Esophagus muscularis mucosa (tissue), 4 donors: ENCODE results near the gene PFN1. TPM values are rescaled to one million over a fixed set of nuclear protein-coding genes. Genes with fewer than 3 reads are reported as not detected.

ENCODE experiments used
- DNase-seq: peaks from one replicate; pipeline ENCODE4 v3.0.0-alpha.2; 2017; ENCODE audit errors: extremely low spot score
- H3K27ac ChIP-seq, 4 donors: fragments of 200-600 bp; sonication (generic); replicated peaks in 1 of 4; 1 replicate in 3 of 4; 2 replicates in 1 of 4; pipeline ENCODE4 v1.5.1; 2016 to 2019; ENCODE audit warnings: mild to moderate bottlenecking in 1 of 4
- H3K27me3 ChIP-seq, 4 donors: fragments of 200-600 bp; sonication (generic); one replicate each; pipeline versions ENCODE4 v1.5.1 to v1.6.0; 2016 to 2019
- H3K36me3 ChIP-seq, 4 donors: fragments of 200-600 bp; sonication (generic); one replicate each; pipeline ENCODE4 v1.5.1; 2016 to 2019
- H3K4me1 ChIP-seq, 4 donors: fragments of 200-600 bp; sonication (generic); one replicate each; pipeline ENCODE4 v1.5.1; 2016 to 2019
- H3K4me3 ChIP-seq, 4 donors: fragments of 200-600 bp; sonication (generic); 1 replicate in 2 of 4; 2 replicates in 2 of 4; pipeline ENCODE4 v1.5.1; 2016 to 2019; ENCODE audit warnings: mild to moderate bottlenecking in 4 of 4, moderate library complexity in 1 of 4
- H3K9me3 ChIP-seq, 4 donors: fragments of 200-600 bp; sonication (generic); 1 replicate in 3 of 4; 2 replicates in 1 of 4; pipeline ENCODE4 v1.5.1; 2016 to 2019
- CTCF ChIP-seq, 3 experiments: fragments of 200-600 bp in 2 of 3; fragments of 450-650 bp in 1 of 3; sonication (generic) in 2 of 3; IDR thresholded peaks; one replicate each; pipeline ENCODE4 v1.5.1; 2017 to 2019; ENCODE audit warnings: antibody characterized with exemption in 3 of 3, mild to moderate bottlenecking in 2 of 3, moderate library complexity in 1 of 3
- EP300 ChIP-seq: sonication (generic); formaldehyde crosslinking; IDR thresholded peaks from one replicate; pipeline ENCODE4 v1.6.1; 2017; ENCODE audit warnings: antibody characterized with exemption
- POLR2A ChIP-seq: fragments of 450-650 bp; IDR thresholded peaks from one replicate; pipeline ENCODE4 v1.6.1; 2017; ENCODE audit warnings: antibody characterized with exemption, moderate library complexity, mild to moderate bottlenecking, low read depth
- POLR2AphosphoS5 ChIP-seq, 2 donors: sonication (generic); formaldehyde crosslinking; IDR thresholded peaks; one replicate each; pipeline ENCODE4 v1.6.1; 2017; ENCODE audit warnings: antibody characterized with exemption in 2 of 2
- WGBS: methylation state at CpG from one replicate; pipeline ENCODE4 v1.1.5; 2018; 5-methylcytosine and 5-hydroxymethylcytosine counted together
- intact Hi-C: fragments of 100-400 bp; cut with DNase I; formaldehyde crosslinking; loops from one replicate; pipeline ENCODE4 v1.15.1; 2023
- total RNA-seq, 4 donors: library from RNA; depleted of rRNA; stranded (reverse); fragments of >200 nt; gene quantifications; one replicate each; pipeline versions ENCODE4 v1.1.0 to v1.2.1, GENCODE V29; 2016

PFN1 gene
- total RNA-seq, 4 donors from 2014 or later = 1,019 to 1,635 (median 1,341) TPM

GRCh38 chr17:4899341-4900230 lies 48.7 kb downstream of the PFN1 start, which contains the start of gene C17orf107:
Gene C17orf107 (plus strand): TSS chr17:4899536. CDS start chr17:4899763, 227 bp downstream.
- 25% methylated on average over 4 of the region's 60 CpGs for WGBS
- Histone ChIP-seq H3K9me3 (no peaks in the 10 kb centered on the region), H3K27me3 (peaks cover 0 to 45% (median 26%) of the 10 kb centered on the region in 4 donors), H3K4me1 (peaks cover 10 to 47% (median 33%) of the 10 kb centered on the region in 4 donors), H3K27ac (peak within 1 kb of the TSS in 1 of 4 donors; percentile 26), H3K4me3 (peak within 1 kb of the TSS; percentile 46 to 56 (median 54)), H3K36me3 (peaks cover 23 to 31% (median 28%) of the 10 kb centered on the region in 4 donors)
- DNase-seq = peak; percentile 95
- intact Hi-C loops = no loop called here
- peak; percentile 30 to 52 for TF ChIP-seq POLR2AphosphoS5 (IDR thresholded peaks at IDR 0.05)
- no peak for TF ChIP-seq EP300

GRCh38 chr17:4898927-4899326 lies 49.4 kb downstream of the PFN1 start:
- H3K4me1 ChIP-seq = peaks cover 10 to 47% (median 33%) of the 10 kb centered on the region in 4 donors
- H3K9me3 ChIP-seq = no peaks in the 10 kb centered on the region
- intact Hi-C loops = no loop called here
- TF ChIP-seq EP300 (no peak), CTCF (IDR thresholded peaks at IDR 0.05) (no peak), POLR2A (no peak)
- H3K4me3 ChIP-seq = peak overlapping the region; percentile 46 to 56 (median 54)
- H3K27ac ChIP-seq = peak overlapping the region in 1 of 4 donors; percentile 26
- peaks cover 30 to 38% (median 35%) of the 10 kb centered on the region in 4 donors for H3K36me3 ChIP-seq
- peaks cover 0 to 39% (median 23%) of the 10 kb centered on the region in 4 donors for H3K27me3 ChIP-seq
- 38% methylated on average over 15 of the region's 34 CpGs for WGBS
- DNase-seq = no peak

GRCh38 chr17:4898351-4898750 lies 50.0 kb downstream of the PFN1 start:
- H3K36me3 ChIP-seq = peaks cover 35 to 44% (median 41%) of the 10 kb centered on the region in 4 donors
- H3K27ac ChIP-seq = no peak overlapping the region
- intact Hi-C loops = no loop called here
- H3K4me3 ChIP-seq = no peak overlapping the region
- H3K9me3 ChIP-seq = no peaks in the 10 kb centered on the region
- TF ChIP-seq CTCF (IDR thresholded peaks at IDR 0.05) = no peak
- 99% methylated on average over 6 of the region's 8 CpGs for WGBS
- H3K4me1 ChIP-seq = peaks cover 10 to 42% (median 32%) of the 10 kb centered on the region in 4 donors
- no peak for DNase-seq
- peaks cover 0 to 35% (median 23%) of the 10 kb centered on the region in 4 donors for H3K27me3 ChIP-seq

GRCh38 chr17:4897785-4898184 lies 50.5 kb downstream of the PFN1 start:
- Histone ChIP-seq H3K4me3 (no peak overlapping the region), H3K27ac (no peak overlapping the region), H3K27me3 (peaks cover 0 to 35% (median 23%) of the 10 kb centered on the region in 4 donors), H3K9me3 (no peaks in the 10 kb centered on the region), H3K36me3 (peaks cover 41 to 49% (median 46%) of the 10 kb centered on the region in 4 donors), H3K4me1 (peaks cover 10 to 37% (median 29%) of the 10 kb centered on the region in 4 donors)
- DNase-seq = no peak
- intact Hi-C loops = no loop called here
- WGBS = 82% methylated on average over 5 of the region's 5 CpGs
- TF ChIP-seq CTCF (IDR thresholded peaks at IDR 0.05) (no peak), EP300 (no peak), POLR2AphosphoS5 (IDR thresholded peaks at IDR 0.05) (no peak), POLR2A (no peak)

- Histone ChIP-seq H3K27me3 (peaks cover 0 to 35% (median 23%) of the 10 kb centered on the region in 4 donors), H3K27ac (no peak overlapping the region), H3K4me3 (no peak overlapping the region), H3K9me3 (no peaks in the 10 kb centered on the region), H3K36me3 (peaks cover 46 to 55% (median 52%) of the 10 kb centered on the region in 4 donors), H3K4me1 (peaks cover 10 to 35% (median 28%) of the 10 kb centered on the region in 4 donors)
- no peak for DNase-seq
- TF ChIP-seq POLR2A = no peak
- no peak for TF ChIP-seq CTCF (IDR thresholded peaks at IDR 0.05)
- no peak for TF ChIP-seq EP300
- TF ChIP-seq POLR2AphosphoS5 (IDR thresholded peaks at IDR 0.05) = no peak
- intact Hi-C loops = no loop called here
- WGBS = 81% methylated on average over 8 of the region's 10 CpGs
Measured at GRCh38 chr17:4897198-4897687, 51.1 kb downstream of the PFN1 start.
